Lung (tissue), 12 donors: Measurements from ENCODE around the gene CALD1. TPM values are rescaled to one million over a fixed set of nuclear protein-coding genes. Genes with fewer than 3 reads are reported as not detected.
A peak's percentile ranks its signal among the peaks of the same experiment; 100 is the strongest.

Experiments
- ATAC-seq: fragments of 200-7000 bp; cut with Tn5 transposase; one replicate; pipeline ENCODE4 v1.9.1; 2020; ENCODE audit warnings: moderate number of reproducible peaks; ENCODE audit not compliant: insufficient read depth, low FRiP score
- DNase-seq, 3 donors: peaks; one replicate each; pipeline ENCODE4 v3.0.0-alpha.2; 2013 to 2017
- H3K27ac ChIP-seq, 2 donors: one replicate each; pipeline ENCODE4 v1.5.1; 2013; ENCODE audit warnings: mild to moderate bottlenecking in 2 of 2, moderate library complexity in 2 of 2, control low read depth in 1 of 2, inconsistent platforms in 1 of 2, low read depth in 1 of 2, low read length in 1 of 2
- H3K27me3 ChIP-seq, 3 donors: one replicate each; pipeline ENCODE4 v1.5.1; 2013; ENCODE audit warnings: low read length in 2 of 3; ENCODE audit not compliant: control insufficient read depth in 3 of 3, insufficient read depth in 3 of 3
- H3K36me3 ChIP-seq, 4 donors: one replicate each; pipeline ENCODE4 v1.5.1; 2013; ENCODE audit warnings: low read length in 4 of 4, mild to moderate bottlenecking in 1 of 4, moderate library complexity in 1 of 4; ENCODE audit not compliant: control insufficient read depth in 4 of 4, insufficient read depth in 4 of 4
- H3K4me1 ChIP-seq, 5 donors: one replicate each; pipeline ENCODE4 v1.5.1; 2013; ENCODE audit warnings: low read length in 5 of 5, mild to moderate bottlenecking in 2 of 5, moderate library complexity in 1 of 5; ENCODE audit not compliant: control insufficient read depth in 5 of 5, insufficient read depth in 5 of 5
- H3K4me3 ChIP-seq: one replicate; pipeline ENCODE4 v1.5.1; 2013; ENCODE audit warnings: mild to moderate bottlenecking, control low read depth, moderate library complexity
- H3K9ac ChIP-seq, 2 donors: one replicate each; pipeline ENCODE4 v1.5.1; 2013; ENCODE audit warnings: low read length in 2 of 2, control low read depth in 1 of 2; ENCODE audit not compliant: insufficient read depth in 1 of 2
- H3K9me3 ChIP-seq, 4 donors: one replicate each; pipeline ENCODE4 v1.5.1; 2013; ENCODE audit warnings: low read length in 3 of 4, mild to moderate bottlenecking in 1 of 4, moderate library complexity in 1 of 4; ENCODE audit not compliant: control insufficient read depth in 4 of 4, insufficient read depth in 3 of 4
- CTCF ChIP-seq: IDR thresholded peaks from 2 replicates; pipeline ENCODE4 v1.5.1; 2012; ENCODE audit warnings: mild to moderate bottlenecking; ENCODE audit errors: control extremely low read depth, extremely low read depth
- WGBS, 2 donors: extraction: QIAGEN DNeasy Blood & Tissue Kit; methylation state at CpG; one replicate each; pipeline ENCODE4 v1.1.7; 2013; 5-methylcytosine and 5-hydroxymethylcytosine counted together
- polyA plus RNA-seq, 2 donors: library from polyadenylated mRNA; stranded (reverse); fragments of 200-250 nt; gene quantifications; one replicate each; pipeline ENCODE4 v1.2.1, GENCODE V29; 2013
- total RNA-seq, 2 donors: library from RNA; depleted of rRNA in 1 of 2; stranded (reverse); fragments of >200 nt in 1 of 2; gene quantifications; one replicate each; pipeline ENCODE4 v1.2.1, GENCODE V29; 2014 to 2021
- donor health status: control.
- donor health status: control.
- donor health status: Bipolar disorder and iron deficiency.
- donor health status: healthy.
- donor health status: DM: yes; HTN: yes; CAD: no.

CALD1 gene
- total and polyA plus RNA-seq, 4 donors, result 56.4 to 173 (median 92.0) TPM

GRCh38 chr7:134767520-134768168, 11.8 kb upstream of the CALD1 start:
- Histone ChIP-seq H3K36me3 (no peaks in the 10 kb centered on the region), H3K27me3 (peaks cover 0 to 57% (median 0%) of the 10 kb centered on the region in 3 donors), H3K9ac (no peak overlapping the region), H3K4me3 (no peak overlapping the region), H3K4me1 (no peaks in the 10 kb centered on the region), H3K27ac (peak overlapping the region in 1 of 2 donors; percentile 6), H3K9me3 (no peaks in the 10 kb centered on the region)
- ATAC-seq (no peak), DNase-seq (no peak)
- no peak for TF ChIP-seq CTCF
- 68 to 77% methylated on average over 5 of the region's 5 CpGs for WGBS, 2 donors

- no peak for DNase-seq
- no peak for TF ChIP-seq CTCF
- no peaks in the 10 kb centered on the region for H3K4me1 ChIP-seq
- no peak overlapping the region for H3K9ac ChIP-seq
- no peak overlapping the region for H3K27ac ChIP-seq
- no peak for ATAC-seq
- no peak overlapping the region for H3K4me3 ChIP-seq
- no peaks in the 10 kb centered on the region for H3K9me3 ChIP-seq
- no peaks in the 10 kb centered on the region for H3K36me3 ChIP-seq
- H3K27me3 ChIP-seq, result peaks cover 0 to 59% (median 0%) of the 10 kb centered on the region in 3 donors
- 93 to 95% methylated on average over 4 of the region's 4 CpGs for WGBS, 2 donors
Measured at GRCh38 chr7:134768243-134768642, 11.2 kb upstream of the CALD1 start.

- H3K4me1 ChIP-seq, result no peaks in the 10 kb centered on the region
- ATAC-seq (no peak), DNase-seq (no peak)
- no peak for TF ChIP-seq CTCF
- 58 to 62% methylated on average over 6 of the region's 6 CpGs for WGBS, 2 donors
- H3K4me3 ChIP-seq, result no peak overlapping the region
- H3K27me3 ChIP-seq, result peaks cover 0 to 56% (median 0%) of the 10 kb centered on the region in 3 donors
- H3K27ac ChIP-seq, result no peak overlapping the region
- no peak overlapping the region for H3K9ac ChIP-seq
- no peaks in the 10 kb centered on the region for H3K36me3 ChIP-seq
- no peaks in the 10 kb centered on the region for H3K9me3 ChIP-seq
Measured at GRCh38 chr7:134770676-134771075, 8.8 kb upstream of the CALD1 start.

GRCh38 chr7:134771111-134771510, 8.3 kb upstream of the CALD1 start:
- no peak for ATAC-seq
- peaks cover 0 to 54% (median 0%) of the 10 kb centered on the region in 3 donors for H3K27me3 ChIP-seq
- 80 to 88% methylated on average over 3 of the region's 3 CpGs for WGBS, 2 donors
- H3K36me3 ChIP-seq, result no peaks in the 10 kb centered on the region
- no peak for TF ChIP-seq CTCF
- no peak overlapping the region for H3K27ac ChIP-seq
- no peak for DNase-seq
- H3K9ac ChIP-seq, result no peak overlapping the region
- H3K4me1 ChIP-seq, result no peaks in the 10 kb centered on the region
- H3K4me3 ChIP-seq, result no peak overlapping the region
- H3K9me3 ChIP-seq, result no peaks in the 10 kb centered on the region
